ENCODE measurements around the gene GANC.
"Not testable (repeated sequence)": the region's sequence is repeated elsewhere in the genome, so short reads cannot be mapped to it uniquely, and the experiment has no call there.

Gene GANC, protein sequence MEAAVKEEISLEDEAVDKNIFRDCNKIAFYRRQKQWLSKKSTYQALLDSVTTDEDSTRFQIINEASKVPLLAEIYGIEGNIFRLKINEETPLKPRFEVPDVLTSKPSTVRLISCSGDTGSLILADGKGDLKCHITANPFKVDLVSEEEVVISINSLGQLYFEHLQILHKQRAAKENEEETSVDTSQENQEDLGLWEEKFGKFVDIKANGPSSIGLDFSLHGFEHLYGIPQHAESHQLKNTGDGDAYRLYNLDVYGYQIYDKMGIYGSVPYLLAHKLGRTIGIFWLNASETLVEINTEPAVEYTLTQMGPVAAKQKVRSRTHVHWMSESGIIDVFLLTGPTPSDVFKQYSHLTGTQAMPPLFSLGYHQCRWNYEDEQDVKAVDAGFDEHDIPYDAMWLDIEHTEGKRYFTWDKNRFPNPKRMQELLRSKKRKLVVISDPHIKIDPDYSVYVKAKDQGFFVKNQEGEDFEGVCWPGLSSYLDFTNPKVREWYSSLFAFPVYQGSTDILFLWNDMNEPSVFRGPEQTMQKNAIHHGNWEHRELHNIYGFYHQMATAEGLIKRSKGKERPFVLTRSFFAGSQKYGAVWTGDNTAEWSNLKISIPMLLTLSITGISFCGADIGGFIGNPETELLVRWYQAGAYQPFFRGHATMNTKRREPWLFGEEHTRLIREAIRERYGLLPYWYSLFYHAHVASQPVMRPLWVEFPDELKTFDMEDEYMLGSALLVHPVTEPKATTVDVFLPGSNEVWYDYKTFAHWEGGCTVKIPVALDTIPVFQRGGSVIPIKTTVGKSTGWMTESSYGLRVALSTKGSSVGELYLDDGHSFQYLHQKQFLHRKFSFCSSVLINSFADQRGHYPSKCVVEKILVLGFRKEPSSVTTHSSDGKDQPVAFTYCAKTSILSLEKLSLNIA (N-terminal part only)

DNA sequence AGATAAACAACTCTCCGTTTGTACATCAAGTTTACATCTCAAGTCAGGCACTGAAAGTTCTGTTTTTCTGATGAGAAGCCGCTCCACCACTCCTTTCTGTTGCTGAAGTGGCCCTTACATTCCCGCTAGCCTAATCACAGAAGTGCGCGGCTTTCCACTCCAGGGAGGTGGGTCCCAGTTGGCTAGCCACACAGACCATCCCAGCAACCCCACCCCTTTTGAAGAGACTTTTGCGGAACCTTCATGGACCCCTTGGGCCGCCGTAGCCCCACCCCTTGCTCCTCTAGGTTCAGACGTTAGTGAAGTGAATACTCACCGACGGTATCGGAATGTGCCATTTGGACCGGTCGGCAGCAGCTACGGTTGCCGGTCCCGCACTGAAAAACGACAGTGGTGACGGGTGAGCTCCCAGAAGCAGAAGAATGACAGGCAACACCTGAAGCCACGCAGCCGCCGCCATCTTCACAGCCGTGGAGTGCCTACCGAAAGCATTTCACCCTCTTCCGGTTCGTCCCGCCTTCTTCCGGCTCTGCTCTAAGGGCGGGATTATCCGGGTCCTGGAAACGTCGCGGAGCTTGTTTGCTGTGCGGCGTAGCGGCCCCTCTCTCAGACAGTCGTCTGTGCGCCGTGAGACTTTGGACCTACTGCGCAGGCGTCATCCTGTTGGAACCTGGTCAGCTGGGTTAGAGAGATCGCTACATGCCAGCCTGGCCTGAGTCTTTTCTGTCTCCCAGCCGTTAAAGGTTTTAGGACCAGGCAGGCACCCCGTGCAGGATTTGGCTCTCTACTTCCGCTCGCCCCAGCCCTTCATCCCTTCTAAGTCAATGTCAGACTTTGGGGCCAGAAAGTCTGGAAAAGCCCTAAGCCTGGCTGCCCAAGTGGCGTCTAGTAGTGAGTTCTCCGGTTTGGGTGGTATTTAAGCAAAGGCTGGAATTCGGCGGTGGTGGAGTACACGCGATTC, at the start of gene GANC, which contains the start of gene TMEM87A:
GANC (plus strand) TSS at position 263 of the 961 bp plus-strand sequence. CDS start 1,281 bp downstream, outside the sequence.
TMEM87A (minus strand) TSS at position 495 of the 961 bp plus-strand sequence; CDS start at position 460, 35 bp downstream.
- peak; percentile 97 for DNase-seq

DNA sequence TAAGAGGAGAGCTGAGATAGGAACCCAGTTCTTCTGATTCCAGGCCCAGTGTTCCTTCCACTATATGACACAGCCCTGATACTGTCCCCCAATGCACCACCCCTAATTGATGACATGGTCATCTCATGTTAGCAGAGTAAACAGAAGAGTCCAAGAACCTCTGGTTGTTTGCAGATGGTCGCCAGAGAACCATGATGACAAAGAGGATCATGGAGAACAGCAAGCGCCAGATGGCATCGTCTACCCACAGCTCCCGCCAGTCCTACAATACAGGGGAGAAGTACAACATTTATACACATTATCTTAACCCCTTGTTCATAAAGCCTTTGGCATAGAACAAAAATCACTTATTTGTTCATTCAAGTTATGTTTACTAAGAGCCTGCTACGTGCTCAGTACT, 46.4 kb upstream of the GANC start:
- DNase-seq, result no peak

DNA sequence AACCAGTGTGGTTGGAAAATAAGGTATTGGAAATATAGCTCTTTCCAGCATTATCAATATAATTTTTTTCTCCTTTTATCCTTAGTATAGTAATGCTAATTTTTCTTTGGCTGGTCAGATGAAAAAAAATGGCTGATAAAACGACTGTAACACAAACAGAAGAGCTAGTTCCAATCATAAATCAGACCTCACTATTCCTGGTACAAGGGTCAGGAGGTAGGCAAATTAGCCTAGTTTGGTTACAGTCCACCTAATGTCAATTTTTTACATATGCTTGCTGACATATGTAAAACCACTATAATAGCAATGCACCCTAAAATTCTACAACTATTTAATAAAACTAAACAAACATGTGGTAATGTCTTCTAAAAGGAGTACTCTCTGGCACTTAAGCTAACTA, 45.0 kb upstream of the GANC start:
- DNase-seq, result no peak

DNA sequence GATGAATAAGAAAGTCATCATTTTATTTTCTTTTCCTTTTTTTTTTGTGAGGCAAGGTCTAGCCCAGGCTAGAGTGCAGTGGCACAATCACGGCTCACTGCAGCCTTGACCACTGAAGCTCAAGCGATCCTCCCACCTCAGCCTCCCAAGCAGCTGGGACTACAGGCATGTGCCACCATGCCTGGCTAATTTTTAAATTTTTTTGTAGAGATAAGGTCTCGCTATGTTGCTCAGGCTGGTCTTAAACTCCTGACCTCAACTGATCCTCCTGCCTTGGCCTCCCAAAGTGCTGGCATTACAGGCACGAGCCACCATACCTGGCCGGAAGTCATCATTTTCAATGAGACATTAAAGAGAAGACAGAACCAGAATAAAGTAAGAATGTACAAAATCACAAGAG, 44.0 kb upstream of the GANC start:
- not testable (repeated sequence) for DNase-seq

DNA sequence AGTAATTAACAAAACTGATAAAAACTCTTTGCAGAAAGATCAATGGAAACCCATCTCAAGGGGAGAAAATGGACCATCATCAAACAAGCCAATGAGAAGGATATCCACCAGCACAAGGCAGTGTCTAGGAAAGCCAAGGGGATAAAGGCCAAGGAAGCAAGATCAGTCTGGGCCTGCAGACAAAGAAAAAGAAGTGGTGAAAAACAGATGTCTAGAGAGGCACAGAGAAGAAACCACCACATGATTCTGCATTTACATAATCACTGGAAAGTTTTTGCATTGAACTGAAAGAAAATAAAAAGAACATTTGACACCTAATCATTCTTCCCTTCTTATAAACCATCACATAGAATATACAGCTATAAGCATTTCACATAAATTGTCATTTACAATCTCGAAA, 41.9 kb upstream of the GANC start:
- no peak for DNase-seq

DNA sequence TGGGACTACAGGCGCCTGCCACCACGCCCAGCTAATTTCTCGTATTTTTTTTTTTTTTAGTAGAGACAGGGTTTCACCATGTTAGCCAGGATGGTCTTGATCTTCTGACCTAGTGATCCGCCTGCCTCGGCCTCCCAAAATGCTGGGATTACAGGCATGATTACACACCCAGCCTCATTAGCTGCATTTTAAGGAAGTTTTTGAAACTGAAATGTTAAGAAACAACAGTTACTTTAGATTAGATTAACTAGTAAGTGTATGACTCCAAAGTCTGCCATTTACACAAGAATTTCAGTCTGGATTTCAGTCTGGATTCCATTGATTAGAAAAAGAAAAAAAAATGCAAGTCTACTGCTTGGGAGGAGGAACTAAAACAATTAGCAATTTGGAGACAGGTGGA, 40.4 kb upstream of the GANC start:
- DNase-seq, result no peak

DNA sequence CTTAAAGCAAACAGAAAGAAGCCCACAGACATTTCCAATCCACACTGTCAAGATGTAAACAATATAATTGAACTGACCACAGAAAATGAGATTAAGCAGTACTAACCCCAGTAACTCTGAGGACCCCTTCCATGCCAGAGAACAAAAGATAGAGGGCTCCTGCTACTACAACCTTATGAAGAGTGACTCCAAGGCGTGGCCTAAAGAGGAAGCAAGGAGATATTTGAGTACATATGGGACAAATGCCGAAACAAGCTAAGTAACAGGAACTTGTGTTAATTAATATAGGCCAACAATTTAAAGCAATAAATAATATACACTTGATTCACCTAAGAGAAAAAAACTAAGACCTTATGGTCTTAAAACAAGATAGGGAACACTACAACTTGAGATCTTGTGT, 39.9 kb upstream of the GANC start:
- DNase-seq, result no peak

DNA sequence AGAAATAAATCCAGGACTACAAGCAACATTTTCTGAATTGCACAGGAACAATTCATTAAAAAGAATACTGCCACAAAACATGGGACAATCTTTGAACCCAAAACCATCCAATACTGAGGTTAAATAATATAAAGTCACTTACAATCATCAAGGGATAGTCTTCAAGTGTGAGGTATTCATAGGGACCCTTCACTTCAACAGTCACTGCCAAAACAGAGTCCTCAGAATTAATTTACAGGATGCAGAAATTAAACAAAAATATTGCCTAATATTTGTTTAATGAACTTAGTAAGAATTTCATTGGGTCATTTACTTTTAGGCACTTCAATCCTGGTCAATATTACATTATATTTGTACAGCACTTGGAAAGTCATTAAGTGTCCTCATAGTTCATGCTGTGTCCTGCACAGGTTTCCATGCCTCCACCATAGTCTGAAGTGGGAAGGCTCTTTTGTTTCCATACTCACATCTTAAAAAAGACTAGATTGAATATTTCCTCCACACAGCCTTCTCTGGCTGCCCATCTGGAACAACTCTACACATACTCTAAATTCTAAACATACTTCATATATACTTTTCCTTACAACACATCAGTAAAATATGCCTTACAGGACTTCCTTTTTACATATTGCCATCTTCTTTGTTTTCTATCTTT, 33.3 kb upstream of the GANC start:
- DNase-seq, result no peak

DNA sequence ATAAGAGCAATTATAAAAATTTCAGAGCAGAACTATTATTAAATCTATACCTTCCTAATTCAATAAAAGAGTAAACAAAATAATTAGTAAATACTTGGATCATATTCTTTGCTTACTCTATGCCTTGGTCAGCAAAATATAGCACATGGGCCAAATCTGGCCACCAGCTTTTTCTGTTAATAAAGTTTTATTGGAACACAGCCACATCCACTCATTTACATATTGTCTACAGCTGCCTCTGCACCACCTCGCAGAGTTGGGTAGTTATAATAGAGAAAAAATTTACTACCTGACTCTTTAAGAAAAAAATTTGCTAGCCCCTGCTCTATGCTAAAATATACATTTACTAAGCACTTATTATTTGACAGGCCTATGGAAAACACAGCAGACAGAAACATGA, 32.2 kb upstream of the GANC start:
- no peak for DNase-seq

DNA sequence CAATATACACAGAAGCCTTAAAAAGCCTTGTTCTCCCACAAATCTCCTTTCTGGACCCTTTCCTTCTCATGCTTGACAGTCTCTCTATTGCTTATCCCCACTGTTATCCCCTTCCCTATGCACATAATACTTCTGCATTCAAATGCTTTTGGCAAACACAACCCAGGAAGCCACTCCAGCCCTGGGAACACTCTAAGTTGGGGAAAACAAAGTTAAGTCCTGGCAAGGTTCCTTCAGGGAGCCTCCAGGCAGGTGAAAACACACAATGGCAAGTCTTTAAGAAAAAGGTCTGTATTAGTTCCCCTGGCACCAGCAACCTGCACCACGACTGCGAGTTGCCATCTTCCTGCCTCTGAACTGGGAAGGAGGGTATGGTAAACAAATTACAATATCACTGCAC, 19.7 kb upstream of the GANC start:
- DNase-seq, result no peak

DNA sequence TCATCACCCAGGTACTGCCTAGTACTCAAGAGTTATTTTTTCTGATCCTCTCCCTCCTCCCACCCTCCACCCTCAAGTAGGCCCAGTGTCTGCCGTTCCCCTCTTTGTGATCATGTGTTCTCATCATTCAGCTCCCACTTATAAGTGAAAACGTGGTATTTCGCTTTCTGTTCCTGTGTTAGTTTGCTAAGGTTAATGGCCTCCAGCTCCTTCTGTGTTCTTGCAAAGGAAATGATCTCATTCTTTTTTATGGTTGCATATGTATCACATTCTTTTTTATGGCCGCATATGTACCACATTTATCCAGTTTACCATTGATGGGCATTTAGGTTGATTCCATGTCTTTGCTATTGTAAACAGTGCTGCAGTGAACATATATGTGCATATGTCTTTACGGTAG, 8.2 kb upstream of the GANC start:
- no peak for DNase-seq

DNA sequence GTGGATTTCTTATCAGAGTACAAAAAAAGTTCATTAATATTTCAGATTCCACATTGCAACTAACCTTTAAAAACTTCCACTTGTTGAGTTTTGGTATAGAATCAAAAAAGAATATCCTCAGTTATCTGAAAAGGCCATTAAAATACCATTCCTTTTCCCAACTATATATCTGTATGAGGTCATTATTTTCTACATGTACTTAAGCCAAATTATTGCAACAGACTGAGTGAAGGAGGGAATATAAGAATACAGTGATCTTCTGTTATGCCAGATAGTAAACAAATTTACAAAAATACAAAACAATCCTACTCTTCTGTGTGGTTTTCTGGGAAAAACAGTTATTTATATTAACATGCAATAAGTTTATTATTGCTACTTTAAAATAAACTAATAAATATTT, 5.7 kb upstream of the GANC start:
- DNase-seq, result no peak

DNA sequence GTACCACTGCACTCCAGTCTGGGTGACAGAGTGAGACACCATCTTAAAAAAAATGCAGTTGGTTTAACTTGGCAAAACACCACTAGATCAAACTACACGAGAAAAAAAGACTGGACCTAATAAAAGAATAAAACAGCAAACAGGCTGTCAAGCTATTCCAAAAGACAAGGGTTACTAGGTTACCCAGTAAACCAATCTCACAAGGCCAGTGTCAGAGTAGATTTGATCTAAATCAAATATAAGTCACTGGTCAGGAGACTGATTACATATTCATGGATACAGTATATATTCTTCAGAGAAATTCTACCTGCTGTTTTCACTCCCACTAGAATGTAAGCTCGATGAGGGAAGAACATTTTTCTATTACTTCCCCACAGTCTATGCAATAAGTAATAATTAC, 2.5 kb upstream of the GANC start:
- no peak for DNase-seq

DNA sequence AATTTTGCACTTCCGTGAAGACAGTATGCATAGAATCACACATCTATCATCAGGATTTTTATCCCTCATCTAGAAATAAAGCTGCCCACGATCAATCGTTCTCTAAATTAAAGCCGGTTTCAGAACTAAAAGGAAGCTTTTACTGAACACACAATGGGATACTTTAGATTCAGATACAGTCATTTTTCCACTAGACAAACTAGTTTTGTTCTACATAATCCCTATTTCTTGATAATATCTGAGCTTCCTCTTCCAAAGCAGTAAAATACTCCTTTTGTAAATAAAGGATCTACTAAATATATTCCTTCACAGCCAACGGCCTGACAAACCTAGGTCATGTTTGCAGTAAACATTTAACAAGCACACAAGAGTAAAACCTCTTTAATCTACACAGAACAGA, 2.0 kb upstream of the GANC start:
- DNase-seq, result no peak

DNA sequence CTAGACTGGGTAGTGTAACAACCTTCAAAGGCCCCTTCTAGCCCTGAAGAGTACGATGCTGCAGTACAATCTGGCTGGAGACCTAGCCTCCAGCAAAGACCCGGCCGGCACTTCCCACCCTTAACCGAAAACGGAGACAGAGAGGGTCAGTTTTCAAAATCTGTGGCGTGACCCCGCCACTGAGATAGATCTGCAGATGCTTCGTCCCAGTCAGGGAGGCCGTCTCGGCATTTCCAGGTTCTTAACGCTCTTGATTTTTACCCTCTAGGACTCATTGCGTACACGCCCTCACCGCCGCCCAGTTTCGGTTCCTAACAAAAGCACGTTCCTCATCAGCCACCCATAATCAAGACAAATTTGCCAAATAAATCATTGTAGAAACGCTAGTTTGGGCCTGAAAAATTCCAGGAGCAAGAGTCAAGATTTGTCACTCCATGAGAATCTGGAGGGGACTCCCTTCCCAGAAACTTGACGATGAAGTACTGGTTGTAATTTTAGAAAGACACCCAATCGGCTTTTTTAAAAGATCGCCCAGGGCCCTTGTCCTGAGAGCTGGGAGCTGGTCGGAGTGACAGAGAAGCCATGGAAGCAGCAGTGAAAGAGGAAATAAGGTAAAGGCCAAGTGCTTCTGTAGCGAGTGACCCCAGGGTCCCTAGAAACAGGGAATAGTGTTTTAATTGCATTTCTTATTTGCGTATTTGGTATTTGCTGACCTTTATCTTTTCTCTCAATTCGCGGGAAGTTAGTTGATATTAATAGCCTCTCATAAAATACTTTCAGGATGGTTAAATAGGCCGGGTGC, 1.1 kb downstream of the GANC start:
- DNase-seq, result peak; percentile 81

DNA sequence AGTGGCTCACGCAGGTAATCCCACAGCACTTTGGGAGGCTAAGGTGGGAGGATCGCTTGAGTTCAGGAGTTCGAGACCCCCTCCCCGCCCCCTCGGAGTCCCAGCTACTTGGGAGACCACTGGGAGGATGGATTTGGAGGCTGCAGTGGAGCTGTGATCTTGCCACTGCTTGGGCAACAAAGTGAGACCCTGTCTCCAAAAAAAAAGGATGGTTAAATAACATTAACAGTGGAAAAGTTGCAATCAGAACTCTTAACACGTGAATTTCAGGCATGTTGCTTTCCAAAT, 1.6 kb downstream of the GANC start:
- DNase-seq, result no peak

DNA sequence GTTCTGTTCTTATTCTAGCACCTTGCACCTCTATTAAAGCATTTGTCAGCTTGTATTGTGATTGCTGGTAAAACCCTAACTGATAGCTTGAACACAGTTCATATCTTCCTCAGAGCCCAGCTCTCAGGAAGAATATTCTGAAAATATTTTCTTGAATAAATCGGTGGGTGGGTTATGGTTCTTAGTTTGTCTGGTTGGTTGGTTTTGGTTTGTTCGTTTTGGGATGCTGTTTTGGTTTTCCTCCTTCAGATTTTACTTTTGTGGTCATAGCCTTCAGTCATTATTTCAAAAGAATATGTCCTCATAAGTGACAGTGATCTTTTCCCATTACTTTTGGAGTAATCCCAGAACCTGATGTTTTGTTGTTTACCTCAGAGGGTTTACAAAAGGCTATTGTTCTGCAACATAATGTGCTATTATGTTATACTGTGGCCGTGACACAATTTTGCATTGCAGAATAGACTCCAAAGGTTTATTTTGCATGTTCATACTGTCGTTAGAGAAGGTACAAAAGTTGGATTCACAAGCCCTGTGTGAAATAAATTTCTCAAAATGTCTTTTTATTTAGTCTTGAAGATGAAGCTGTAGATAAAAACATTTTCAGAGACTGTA, 2.9 kb downstream of the GANC start:
- no peak for DNase-seq

DNA sequence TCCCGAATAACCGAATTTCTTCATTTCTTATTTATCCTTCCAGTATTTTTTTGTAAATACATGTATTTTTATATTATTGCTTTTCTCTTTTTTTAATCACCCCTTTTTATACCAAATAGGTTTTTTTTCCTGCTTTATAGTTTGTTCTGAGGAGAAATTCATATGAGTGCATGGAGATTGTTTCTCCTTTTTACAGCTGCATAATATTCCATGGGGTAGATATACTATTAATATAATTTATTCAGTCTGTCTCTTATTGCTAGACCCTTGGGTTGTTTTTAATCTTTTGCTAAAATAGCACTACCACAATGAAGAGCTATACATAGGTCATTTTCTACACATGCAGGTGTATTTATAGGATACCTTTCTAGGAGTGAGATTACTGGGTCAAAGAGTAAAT, 3.8 kb downstream of the GANC start:
- no peak for DNase-seq

DNA sequence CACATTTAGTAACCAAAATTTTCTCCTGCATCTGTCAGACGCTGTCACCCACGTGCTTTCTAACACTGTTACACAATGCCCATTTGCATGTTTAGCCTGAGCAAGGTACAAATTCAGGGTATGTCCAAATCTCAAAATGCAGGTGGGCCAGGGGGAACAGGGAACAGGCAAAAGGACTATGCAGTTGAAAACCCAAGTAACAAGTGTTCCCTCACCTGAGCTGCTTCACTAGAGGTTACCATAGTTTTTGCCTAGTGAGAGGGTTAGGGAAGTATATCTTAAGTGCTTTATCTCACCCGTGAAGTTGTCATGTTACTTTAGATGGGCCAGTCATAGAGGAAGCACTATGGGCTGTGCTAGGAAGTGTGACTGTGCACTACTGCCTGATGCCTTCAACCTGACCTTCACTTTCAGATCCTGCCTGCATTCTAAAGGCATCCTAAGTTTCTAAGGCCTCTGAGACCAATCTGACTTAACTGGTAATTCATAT, 6.3 kb downstream of the GANC start:
- DNase-seq, result no peak

DNA sequence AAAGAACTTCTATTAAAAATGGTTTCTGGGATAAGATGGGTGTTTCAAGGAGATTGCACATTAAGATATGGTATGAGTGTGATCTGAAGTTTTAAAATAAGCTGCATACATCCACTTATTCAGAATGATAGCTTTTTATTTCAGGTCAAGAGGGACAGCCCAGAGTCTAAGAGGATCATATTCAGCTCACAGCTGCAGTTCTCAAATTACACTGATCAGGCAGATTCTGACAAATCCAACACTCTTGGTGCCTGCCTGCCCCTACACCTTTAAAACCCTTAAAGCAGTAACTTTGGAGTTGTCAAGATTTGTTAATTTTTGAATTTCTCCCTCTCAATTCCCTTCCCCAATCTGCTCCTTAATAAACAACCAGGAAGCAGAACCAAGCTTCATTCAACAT, 9.3 kb downstream of the GANC start:
- DNase-seq, result no peak

DNA sequence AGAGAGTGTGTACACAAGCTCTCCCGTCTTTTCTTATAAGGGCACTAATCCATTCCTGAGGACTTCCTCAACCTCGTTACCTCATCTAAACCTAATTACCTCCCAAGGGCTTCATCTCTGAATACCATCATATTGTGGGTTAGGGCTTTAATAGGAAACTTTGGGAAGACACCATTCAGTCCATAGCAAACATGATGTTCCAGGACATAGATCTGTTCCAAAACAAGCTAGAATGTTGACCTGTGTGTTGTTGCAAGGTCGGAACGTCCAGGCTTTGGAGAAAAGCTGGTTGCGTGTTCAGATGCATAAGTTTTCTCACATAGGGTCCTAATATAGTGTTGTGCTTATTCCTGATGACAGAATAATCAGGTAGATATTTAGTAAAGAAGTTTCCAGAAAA, 9.9 kb downstream of the GANC start:
- DNase-seq, result no peak
